Measurements from ENCODE around the gene RPP38.

Gene RPP38

GRCh38 chr10:15059914-15060313 lies 37.2 kb upstream of the RPP38 start:
- H3K36me3 ChIP-seq = no peaks in the 10 kb centered on the region
- no peaks in the 10 kb centered on the region for H3K9me3 ChIP-seq
- H3K27ac ChIP-seq = no peak overlapping the region
- H3K27me3 ChIP-seq = no peaks in the 10 kb centered on the region
- no peak for TF ChIP-seq CTCF (IDR thresholded peaks at IDR 0.05)
- H3K4me3 ChIP-seq (ENCODE audit: low read depth in 1 of 2, low read length in 1 of 2) = no peak overlapping the region
- H3K4me1 ChIP-seq (ENCODE audit: control insufficient read depth in 1 of 2, insufficient read depth in 1 of 2, low read depth in 1 of 2, low read length in 1 of 2) = no peaks in the 10 kb centered on the region

GRCh38 chr10:15060638-15061037 lies 36.5 kb upstream of the RPP38 start:
- H3K4me3 ChIP-seq (ENCODE audit: low read depth in 1 of 2, low read length in 1 of 2) = no peak overlapping the region
- no peaks in the 10 kb centered on the region for H3K27me3 ChIP-seq
- TF ChIP-seq CTCF (IDR thresholded peaks at IDR 0.05) = no peak
- H3K36me3 ChIP-seq = no peaks in the 10 kb centered on the region
- H3K9me3 ChIP-seq = no peaks in the 10 kb centered on the region
- no peak overlapping the region for H3K27ac ChIP-seq
- H3K4me1 ChIP-seq (ENCODE audit: control insufficient read depth in 1 of 2, insufficient read depth in 1 of 2, low read depth in 1 of 2, low read length in 1 of 2) = no peaks in the 10 kb centered on the region

GRCh38 chr10:15067154-15067553 lies 30.0 kb upstream of the RPP38 start:
- H3K27ac ChIP-seq = no peak overlapping the region
- H3K4me1 ChIP-seq (ENCODE audit: control insufficient read depth in 1 of 2, insufficient read depth in 1 of 2, low read depth in 1 of 2, low read length in 1 of 2) = no peaks in the 10 kb centered on the region
- no peaks in the 10 kb centered on the region for H3K27me3 ChIP-seq
- no peak for TF ChIP-seq CTCF (IDR thresholded peaks at IDR 0.05)
- H3K4me3 ChIP-seq (ENCODE audit: low read depth in 1 of 2, low read length in 1 of 2) = no peak overlapping the region
- H3K36me3 ChIP-seq = no peaks in the 10 kb centered on the region
- no peaks in the 10 kb centered on the region for H3K9me3 ChIP-seq

- Histone ChIP-seq H3K4me3 (ENCODE audit: low read depth in 1 of 2, low read length in 1 of 2) (no peak overlapping the region), H3K4me1 (ENCODE audit: control insufficient read depth in 1 of 2, insufficient read depth in 1 of 2, low read depth in 1 of 2, low read length in 1 of 2) (no peaks in the 10 kb centered on the region), H3K9me3 (no peaks in the 10 kb centered on the region), H3K27me3 (no peaks in the 10 kb centered on the region), H3K27ac (no peak overlapping the region), H3K36me3 (no peaks in the 10 kb centered on the region)
- TF ChIP-seq CTCF (IDR thresholded peaks at IDR 0.05) = no peak
Observed at GRCh38 chr10:15068802-15069201, 28.4 kb upstream of the RPP38 start.

- no peaks in the 10 kb centered on the region for H3K4me1 ChIP-seq (ENCODE audit: control insufficient read depth in 1 of 2, insufficient read depth in 1 of 2, low read depth in 1 of 2, low read length in 1 of 2)
Observed at GRCh38 chr10:15069230-15069629, 27.9 kb upstream of the RPP38 start.

More at GRCh38 chr10:15069230-15069629, 27.9 kb upstream of the RPP38 start:
- no peaks in the 10 kb centered on the region for H3K9me3 ChIP-seq
- H3K36me3 ChIP-seq = no peaks in the 10 kb centered on the region
- H3K4me3 ChIP-seq (ENCODE audit: low read depth in 1 of 2, low read length in 1 of 2) = no peak overlapping the region
- no peak for TF ChIP-seq CTCF (IDR thresholded peaks at IDR 0.05)
- no peak overlapping the region for H3K27ac ChIP-seq
- no peaks in the 10 kb centered on the region for H3K27me3 ChIP-seq

All from neutrophil (primary cell).